NCI-H1694 treated with DMSO at 0.1 percent for 48 hours (cell line): ENCODE measurements around the gene LMAN1L.

Experiments used
- DNase-seq: peaks from one replicate; lab custom pipeline; 2025; lab: John Stamatoyannopoulos, UW

Gene LMAN1L

GRCh38 chr15:74837482-74838136 lies 25.0 kb downstream of the LMAN1L start:
- no peak for DNase-seq

DNA sequence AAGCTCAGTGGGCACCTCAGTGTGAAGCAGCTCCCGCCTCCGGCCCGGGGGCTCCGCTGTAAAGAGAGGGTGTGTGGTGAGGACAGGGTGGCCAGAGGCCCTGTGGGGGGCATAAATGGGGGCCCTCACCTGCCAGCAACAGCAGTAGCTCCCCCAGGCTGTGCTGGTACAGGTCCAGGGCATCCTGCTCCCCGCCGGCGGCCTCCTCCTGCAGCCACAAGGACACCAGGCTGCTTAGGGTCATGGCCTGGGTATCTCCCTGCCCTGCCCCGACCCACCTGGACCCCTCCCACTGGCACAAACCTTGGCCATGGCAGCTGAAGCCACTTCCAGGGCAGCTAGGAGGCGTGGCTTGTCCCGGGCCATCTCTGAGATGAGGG lies 25.5 kb downstream of the LMAN1L start:
- no peak for DNase-seq

DNA sequence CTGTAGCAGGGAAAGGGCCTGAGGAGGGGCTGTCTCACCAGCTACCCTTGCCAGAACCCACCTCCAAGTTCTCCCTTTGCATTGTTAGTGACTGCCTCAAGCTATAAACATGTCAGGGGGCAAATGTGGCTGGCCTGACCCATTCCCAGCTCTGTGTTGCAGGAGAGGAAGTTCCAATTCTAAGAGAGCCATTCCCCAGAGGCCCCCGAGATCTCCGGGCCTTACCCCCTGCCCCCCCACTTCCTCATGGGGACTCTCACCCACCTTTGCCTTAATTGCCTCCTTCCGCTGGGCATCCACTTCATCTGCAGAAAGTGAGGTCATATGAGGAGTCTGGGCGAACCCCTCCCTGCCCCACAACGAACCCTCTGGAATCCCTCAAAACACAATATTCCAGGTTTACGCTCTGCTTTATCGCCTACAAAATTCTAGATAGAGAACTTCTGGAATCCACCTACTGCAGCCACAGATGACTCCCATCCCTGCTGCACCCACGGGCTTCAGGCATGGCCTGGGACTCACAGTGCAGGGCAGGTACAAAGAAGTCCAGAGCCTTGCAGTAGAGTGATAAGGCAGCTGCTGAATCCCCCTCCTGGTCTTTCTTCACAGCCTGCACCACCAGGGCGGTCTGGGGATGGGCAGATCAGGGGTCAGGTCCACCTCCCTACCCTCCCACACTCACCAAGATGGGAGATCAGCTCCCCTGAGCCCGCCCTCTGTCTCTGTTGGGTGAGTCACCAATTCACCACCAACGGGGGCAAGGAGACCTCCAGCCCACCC lies 26.3 kb downstream of the LMAN1L start:
- no peak for DNase-seq

- DNase-seq, result no peak
Observed at GRCh38 chr15:74839526-74840395, 27.1 kb downstream of the LMAN1L start.

DNA sequence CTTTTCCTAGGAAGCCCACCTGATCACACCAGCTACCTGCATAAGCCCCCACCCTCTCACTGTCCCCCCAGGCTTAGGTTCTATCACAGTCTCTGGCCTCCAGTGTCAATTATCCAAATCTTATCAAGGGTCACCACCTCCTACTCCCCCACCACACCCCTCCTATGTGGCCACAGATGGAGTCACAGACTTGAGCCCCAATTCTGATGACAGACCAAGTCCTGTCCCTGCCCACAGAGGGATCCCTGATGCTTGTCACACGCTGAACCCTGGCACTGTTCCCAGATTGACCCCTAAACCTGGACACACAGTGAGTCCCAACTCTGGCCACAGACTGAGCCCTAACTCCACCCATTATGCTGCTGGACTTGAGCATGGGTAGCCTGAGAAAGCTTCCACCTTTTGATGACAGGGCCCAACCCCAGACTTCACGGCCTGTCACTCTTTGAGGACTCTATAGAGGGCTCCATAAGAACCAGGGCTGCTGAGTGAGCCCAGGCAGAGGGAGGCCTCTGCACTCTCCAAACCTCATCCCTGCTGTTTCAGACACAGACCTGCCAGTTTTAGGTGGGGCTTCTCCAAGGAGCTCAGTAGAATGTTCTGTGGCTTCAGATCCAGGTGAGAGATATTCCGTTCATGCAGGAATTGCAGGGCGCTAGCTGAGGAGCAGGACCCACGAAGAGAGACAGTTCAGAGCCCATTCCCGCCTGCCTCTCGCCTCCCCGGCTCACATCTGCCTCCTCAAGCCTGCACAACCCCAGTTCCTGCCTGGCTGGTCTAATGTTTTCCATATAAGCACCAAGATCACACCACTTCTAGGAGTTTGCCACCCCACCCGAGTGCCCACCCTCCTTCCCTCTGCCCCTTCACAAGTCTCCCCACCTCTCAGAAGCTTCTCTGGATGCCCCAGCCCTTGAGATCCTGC lies 28.5 kb downstream of the LMAN1L start:
- DNase-seq, result no peak

DNA sequence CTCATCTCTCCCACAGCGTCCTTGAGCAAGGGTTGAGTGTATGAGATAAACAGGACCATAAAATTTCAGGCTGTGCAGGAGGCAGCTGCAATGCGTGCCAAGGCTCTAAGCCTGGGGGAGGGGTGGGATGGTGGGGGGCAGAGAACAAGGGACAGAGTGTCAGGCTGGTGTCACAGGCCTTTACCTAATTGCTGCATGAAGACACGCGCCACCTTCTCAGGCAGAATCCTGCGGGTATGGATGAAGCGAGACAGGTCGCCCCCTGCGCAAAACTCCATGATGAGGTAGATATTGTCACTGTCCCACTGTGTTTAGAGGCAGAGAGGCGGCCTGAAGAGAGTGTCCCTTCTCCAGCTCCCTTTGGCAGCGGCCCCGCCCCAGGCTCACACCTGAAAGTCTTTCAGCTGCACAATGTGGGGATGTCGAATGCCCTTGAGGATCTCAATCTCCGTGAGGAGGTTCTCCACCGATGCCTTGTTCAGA lies 29.3 kb downstream of the LMAN1L start:
- no peak for DNase-seq

DNA sequence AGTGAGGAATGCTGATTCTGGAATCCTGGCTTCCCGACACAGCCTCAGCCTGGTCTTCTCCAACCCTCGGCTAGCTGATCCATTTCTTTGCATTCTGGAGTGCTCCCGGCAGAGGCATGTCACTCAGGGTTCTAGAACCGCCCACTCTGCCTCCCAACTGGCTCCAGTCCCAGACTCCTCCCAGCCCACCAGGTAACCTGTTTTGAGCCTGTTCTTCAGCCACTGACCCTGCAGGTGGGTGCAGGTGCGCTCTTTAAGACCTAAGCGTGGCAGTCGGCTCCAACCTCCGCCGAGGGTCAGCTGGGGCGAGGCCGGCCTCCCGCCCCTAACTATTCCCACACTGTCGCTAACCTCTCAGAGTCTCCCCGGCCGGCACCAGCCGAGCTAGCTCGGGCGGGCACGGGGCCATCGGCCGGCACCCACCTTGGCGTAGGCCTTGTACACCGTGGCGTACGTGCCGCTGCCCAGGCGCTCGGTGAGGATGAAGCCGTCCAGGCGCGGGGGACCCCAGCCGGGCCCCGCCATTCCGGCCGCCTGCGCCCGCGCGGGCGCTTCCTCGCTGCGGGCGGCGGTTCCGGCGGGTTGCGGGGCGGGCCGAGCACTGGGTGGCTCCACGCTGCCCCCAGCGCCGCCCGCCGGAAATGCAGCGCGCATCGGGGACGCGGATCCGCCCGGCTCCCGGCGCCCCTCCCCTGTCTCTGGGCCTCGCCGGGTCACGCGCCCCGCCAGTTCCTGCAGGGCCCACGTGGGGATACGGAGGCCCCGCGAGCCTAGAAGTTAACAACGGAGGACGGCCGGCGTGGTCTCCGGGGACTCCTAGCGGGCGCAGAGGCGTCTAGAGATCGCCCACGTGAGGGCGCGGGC lies 30.2 kb downstream of the LMAN1L start, which contains the start of gene ULK3:
Gene ULK3 (minus strand): TSS at position 576 of the 864 bp plus-strand sequence. CDS start 51 bp downstream, at position 525.
- peak; percentile 46 for DNase-seq

- DNase-seq, result no peak
Observed at GRCh38 chr15:74843445-74843828, 30.8 kb downstream of the LMAN1L start.

GRCh38 chr15:74843891-74844299 lies 31.3 kb downstream of the LMAN1L start:
- DNase-seq, result no peak

DNA sequence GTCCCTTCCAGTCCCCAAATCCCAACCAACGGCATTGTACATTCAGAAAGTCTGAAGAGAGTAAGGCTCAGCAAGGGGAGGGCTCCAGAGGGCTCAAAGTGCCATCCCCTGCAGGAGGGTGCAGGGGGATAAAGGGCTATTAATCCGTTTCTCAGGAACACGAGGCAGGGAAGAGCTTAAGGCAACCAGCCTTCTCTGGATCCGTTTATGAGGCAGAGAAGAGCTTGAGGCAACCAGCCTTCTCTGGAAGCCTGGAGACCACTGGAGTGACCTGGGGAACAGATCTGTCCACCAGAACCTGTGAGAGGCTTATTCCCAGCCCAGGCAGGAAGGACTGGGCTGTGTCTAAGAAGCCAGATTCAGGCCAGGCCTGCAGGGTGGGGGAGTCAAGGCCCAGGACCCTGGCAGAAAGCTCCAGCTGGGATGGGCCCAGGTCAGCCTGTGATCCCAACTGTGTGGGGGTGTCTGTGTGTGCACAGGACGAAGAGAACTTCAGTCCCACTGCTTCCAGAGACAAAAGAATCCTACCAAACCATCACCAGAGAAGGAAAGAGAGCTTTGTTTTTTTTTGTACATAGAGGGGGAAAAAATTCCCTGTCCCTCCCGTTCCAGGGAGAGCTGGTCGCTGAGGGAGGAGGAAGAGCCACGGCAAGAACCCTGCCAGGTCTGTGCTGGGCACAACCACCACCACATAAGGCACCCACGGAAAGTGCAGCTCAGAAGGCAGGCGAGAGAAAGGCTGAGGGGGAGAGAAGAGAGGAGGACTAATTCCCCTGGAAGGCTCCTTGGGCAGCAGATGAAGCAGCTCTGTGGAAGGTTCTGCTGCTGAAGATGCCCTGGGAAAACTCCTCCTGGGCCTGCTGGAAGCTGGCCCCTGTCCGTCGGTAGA lies 31.9 kb downstream of the LMAN1L start:
- DNase-seq, result no peak

GRCh38 chr15:74845208-74845568 lies 32.6 kb downstream of the LMAN1L start:
- DNase-seq, result no peak

DNA sequence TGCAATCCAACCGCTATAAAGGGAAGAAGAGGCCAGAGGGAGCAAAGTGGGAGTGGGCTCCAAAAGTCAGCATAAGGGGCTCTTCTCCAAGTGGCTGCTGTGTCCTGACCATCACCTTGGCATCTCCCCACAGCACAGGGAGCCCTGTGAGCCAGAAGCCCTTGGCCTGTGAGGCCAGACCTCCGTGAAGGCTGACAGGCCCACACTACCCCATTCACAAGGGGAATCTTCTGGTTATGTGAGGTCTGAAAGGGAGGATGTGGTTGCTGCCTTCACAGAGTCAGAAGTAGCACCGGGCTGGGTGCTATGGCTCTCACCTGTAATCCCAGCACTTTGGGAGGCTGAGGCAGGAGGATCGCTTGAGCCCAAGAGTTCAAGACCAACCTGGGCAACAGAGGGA lies 32.9 kb downstream of the LMAN1L start:
- no peak for DNase-seq

DNA sequence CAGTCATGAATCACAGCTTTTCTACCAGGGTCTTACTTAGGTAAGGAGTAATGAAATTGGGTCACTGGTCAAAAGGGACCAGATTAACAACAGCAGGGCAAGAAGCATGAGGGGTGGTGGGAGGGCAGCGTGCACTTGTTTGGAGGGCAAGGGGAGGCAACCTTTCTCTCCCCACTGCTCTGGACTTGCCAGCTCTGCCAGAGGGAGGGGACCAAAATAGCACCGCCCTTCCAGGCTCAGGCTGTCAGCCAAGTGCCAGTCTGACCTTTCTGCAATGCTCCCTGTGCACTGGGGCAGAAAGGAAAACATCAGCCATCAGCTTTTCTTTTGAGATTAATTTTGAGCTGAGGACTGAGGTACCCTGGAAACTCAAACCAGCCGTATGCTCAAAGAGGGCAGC lies 34.8 kb downstream of the LMAN1L start:
- no peak for DNase-seq

- no peak for DNase-seq
Observed at GRCh38 chr15:74850393-74850792, 37.8 kb downstream of the LMAN1L start.

DNA sequence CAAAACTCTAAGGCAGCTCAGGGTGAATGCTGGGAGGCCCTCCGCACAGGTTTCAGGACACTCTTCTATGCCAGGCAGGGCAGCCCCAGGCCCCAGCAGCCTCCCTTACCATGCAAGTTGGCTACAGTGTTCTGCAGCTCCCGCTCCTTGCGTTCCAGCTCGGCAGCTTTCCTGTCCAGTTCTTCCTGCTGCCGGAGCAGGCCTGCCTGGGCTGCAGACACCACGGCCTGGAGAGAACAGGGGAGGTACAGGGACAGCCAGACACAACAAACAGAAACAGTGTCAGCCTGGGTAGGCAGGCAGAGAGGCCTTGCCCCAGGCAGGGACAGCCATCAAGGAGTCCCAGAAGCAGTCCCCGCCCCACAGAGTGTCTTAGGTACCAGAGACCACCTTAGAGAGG lies 39.3 kb downstream of the LMAN1L start:
- DNase-seq, result no peak

DNA sequence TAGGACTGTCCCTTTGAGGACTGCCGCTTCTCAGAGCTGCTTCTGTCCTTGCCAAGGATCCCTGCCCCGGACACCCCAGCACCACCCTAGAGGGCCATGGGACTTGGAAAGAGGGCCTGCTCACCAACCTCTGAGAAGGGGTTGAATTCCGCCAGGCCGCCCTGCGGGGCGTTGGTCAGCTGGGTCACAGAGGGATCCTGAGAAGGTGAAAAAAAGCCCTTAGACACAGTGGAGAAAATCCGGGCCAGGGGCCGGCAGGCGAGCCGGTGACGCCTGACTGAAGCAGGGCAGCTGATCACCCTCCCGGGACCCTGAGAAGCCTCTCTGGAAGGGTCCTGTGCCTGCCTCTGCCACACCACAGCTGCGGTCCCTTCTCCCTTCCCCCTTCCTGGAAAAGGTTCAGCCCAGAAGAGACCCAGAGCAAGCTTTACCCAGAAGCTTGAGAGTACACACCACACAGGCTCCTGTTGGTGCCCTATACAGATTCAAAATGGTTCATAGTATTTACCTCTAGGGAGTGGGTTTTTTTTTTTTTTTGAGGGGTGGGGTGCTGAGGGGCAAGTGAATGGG lies 41.9 kb downstream of the LMAN1L start:
- DNase-seq, result no peak

DNA sequence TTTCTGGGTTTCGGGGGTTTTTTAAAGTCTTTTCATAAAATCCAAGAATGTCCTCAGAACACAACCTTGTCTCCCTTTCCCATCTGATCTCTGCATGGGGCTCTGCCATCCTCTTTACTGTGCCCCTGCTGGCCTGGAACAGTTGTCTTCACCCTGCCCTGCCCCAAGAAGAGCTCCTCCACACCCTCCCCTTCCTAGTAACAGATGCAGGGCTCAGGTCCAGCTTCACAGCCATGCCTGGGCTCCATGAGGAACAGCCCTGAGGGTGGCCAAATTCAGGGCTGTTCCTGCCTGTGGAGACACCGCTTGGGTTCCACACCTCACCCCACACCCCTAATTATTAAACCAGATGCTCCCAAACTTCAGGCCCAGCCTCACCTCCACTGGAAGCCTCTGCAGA lies 43.2 kb downstream of the LMAN1L start:
- no peak for DNase-seq

- no peak for DNase-seq
Observed at GRCh38 chr15:74856537-74856936, 43.9 kb downstream of the LMAN1L start.

DNA sequence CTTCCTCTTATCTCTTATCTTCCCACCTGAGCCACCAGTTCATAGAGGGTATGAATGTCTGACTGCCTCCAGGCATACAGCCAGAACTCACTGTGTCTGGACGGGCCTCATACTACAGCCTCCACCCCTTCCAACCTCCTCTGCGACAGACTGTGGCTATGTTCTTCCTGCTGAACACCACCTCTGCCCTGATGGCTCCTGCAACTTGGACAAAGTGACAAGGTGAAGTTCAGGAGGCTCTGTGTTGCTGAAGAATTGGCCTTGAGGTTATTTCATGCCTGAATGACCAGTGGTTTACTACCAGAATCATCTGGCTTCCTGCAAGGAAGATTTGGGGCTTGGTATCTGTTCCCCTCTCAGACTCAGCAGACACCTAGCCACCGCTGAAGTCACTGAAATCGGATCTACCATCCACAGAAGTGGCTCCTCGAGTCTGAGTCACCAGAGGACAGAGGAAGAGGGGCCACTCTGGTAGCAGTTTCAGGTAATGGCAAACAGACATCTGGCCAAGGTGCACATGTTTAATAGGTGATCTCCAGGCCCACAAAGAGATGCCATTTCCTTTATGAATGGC lies 44.5 kb downstream of the LMAN1L start:
- no peak for DNase-seq
